ENCODE measurements around the gene COQ10A. TPM values are rescaled to one million over a fixed set of nuclear protein-coding genes. Genes with fewer than 3 reads are reported as not detected.

The COQ10A gene
- polyA plus RNA-seq, 1 donor (not counting 4 experiments of a cell fraction or from before 2014, with no cell fraction given), result 11.6 TPM

DNA sequence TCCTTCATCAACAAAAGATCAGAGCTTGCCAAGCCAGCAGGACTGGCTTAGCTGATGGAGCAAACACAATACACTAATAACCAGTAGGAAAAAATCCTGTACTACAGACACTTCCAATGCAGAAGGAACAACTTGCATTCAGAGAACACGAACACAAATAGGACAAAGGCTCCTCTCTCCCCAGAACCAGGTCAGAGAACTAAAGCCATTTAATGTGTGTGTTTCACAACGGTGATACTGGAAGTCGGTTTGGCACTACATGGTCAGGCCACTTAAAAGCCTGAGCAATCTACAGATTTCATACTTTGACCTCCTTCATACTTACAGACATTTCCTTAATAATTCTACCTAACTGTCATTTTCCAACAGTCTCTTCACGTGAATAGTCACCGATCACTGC lies 27.1 kb downstream of the COQ10A start:
- H3K4me3 ChIP-seq (ENCODE audit: control insufficient read depth in 2 of 3, extremely low read depth in 1 of 3, insufficient read depth in 2 of 3, low read depth in 1 of 3, low read length in 3 of 3), result no peak overlapping the region
- H3K4me2 ChIP-seq (ENCODE audit: control insufficient read depth, extremely low read depth, insufficient read depth, low read depth, low read length), result no peak overlapping the region
- H3K9me1 ChIP-seq (ENCODE audit: control insufficient read depth, extremely low read depth, insufficient read depth, low read length), result no peaks in the 10 kb centered on the region
- H3K9ac ChIP-seq (ENCODE audit: control insufficient read depth, extremely low read depth, insufficient read depth, low read length), result no peak overlapping the region
- dilution Hi-C loops (cut with MboI; ENCODE audit: extremely low pct_ligation_motif_present, low sequenced_read_pairs), result no loop called here
- FAIRE-seq (no peak), DNase-seq (ENCODE audit: low read depth, low spot score) (no peak)
- no peak overlapping the region for H2AFZ ChIP-seq (ENCODE audit: control insufficient read depth, low read length)
- peaks cover 4% of the 10 kb centered on the region for H4K20me1 ChIP-seq (ENCODE audit: control insufficient read depth, extremely low read depth, insufficient read depth, low read length)
- H3K9me3 ChIP-seq (ENCODE audit: control insufficient read depth, low read depth, low read length), result no peaks in the 10 kb centered on the region
- TF ChIP-seq EZH2 (IDR thresholded peaks at IDR 0.05; ENCODE audit: low read length), result no peak
- TF ChIP-seq, protein P1, sequence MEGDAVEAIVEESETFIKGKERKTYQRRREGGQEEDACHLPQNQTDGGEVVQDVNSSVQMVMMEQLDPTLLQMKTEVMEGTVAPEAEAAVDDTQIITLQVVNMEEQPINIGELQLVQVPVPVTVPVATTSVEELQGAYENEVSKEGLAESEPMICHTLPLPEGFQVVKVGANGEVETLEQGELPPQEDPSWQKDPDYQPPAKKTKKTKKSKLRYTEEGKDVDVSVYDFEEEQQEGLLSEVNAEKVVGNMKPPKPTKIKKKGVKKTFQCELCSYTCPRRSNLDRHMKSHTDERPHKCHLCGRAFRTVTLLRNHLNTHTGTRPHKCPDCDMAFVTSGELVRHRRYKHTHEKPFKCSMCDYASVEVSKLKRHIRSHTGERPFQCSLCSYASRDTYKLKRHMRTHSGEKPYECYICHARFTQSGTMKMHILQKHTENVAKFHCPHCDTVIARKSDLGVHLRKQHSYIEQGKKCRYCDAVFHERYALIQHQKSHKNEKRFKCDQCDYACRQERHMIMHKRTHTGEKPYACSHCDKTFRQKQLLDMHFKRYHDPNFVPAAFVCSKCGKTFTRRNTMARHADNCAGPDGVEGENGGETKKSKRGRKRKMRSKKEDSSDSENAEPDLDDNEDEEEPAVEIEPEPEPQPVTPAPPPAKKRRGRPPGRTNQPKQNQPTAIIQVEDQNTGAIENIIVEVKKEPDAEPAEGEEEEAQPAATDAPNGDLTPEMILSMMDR (optimal IDR thresholded peaks at IDR 0.05 in 1 of 3, IDR thresholded peaks at IDR 0.05 in 1 of 3, conservative IDR thresholded peaks at IDR 0.05 in 1 of 3; ENCODE audit: extremely low read depth in 1 of 3, insufficient read depth in 2 of 3, low read length in 3 of 3), result no peak
- peaks cover 25% of the 10 kb centered on the region for H3K4me1 ChIP-seq (ENCODE audit: control insufficient read depth, extremely low read depth, insufficient read depth, low read length)
- H3K36me3 ChIP-seq (ENCODE audit: control insufficient read depth in 2 of 2, extremely low read depth in 1 of 2, insufficient read depth in 2 of 2, low read length in 2 of 2), result peaks cover 9% of the 10 kb centered on the region in 2 experiments
- H3K79me2 ChIP-seq (ENCODE audit: control insufficient read depth, insufficient read depth, low read length), result peaks cover 74% of the 10 kb centered on the region
- H3K27me3 ChIP-seq (ENCODE audit: control insufficient read depth, extremely low read depth, insufficient read depth, low read length), result no peaks in the 10 kb centered on the region
- no peak overlapping the region for H3K27ac ChIP-seq (ENCODE audit: control insufficient read depth, insufficient read depth, low read length)

DNA sequence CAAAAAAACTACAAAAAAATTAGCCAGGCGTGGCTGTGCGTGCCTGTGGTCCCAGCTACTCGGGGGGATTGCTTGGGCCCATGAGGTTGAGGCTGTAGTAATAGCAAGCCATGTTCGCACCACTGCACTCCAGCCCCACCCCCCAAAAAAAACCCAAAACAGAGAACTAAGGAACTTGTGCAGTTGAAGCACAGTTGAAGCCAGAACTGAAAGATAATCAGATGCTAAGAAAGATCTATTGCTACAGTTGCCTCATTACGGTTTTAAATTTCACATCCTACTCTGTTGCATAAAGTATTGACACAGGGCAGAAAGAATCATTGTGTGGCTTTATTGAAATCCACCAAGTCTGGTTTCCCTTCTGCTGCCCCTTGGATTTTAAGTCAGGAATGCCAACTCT lies 29.6 kb downstream of the COQ10A start:
- TF ChIP-seq EZH2 (IDR thresholded peaks at IDR 0.05; ENCODE audit: low read length), result no peak
- TF ChIP-seq, protein P1 (optimal IDR thresholded peaks at IDR 0.05 in 1 of 3, IDR thresholded peaks at IDR 0.05 in 1 of 3, conservative IDR thresholded peaks at IDR 0.05 in 1 of 3; ENCODE audit: extremely low read depth in 1 of 3, insufficient read depth in 2 of 3, low read length in 3 of 3), result no peak
- H3K4me1 ChIP-seq (ENCODE audit: control insufficient read depth, extremely low read depth, insufficient read depth, low read length), result peaks cover 32% of the 10 kb centered on the region
- dilution Hi-C loops (cut with MboI; ENCODE audit: extremely low pct_ligation_motif_present, low sequenced_read_pairs), result no loop called here
- no peak overlapping the region for H2AFZ ChIP-seq (ENCODE audit: control insufficient read depth, low read length)
- no peaks in the 10 kb centered on the region for H3K9me3 ChIP-seq (ENCODE audit: control insufficient read depth, low read depth, low read length)
- peaks cover 4% of the 10 kb centered on the region for H4K20me1 ChIP-seq (ENCODE audit: control insufficient read depth, extremely low read depth, insufficient read depth, low read length)
- no peaks in the 10 kb centered on the region for H3K27me3 ChIP-seq (ENCODE audit: control insufficient read depth, extremely low read depth, insufficient read depth, low read length)
- peaks cover 67% of the 10 kb centered on the region for H3K79me2 ChIP-seq (ENCODE audit: control insufficient read depth, insufficient read depth, low read length)
- H3K9ac ChIP-seq (ENCODE audit: control insufficient read depth, extremely low read depth, insufficient read depth, low read length), result no peak overlapping the region
- H3K4me2 ChIP-seq (ENCODE audit: control insufficient read depth, extremely low read depth, insufficient read depth, low read depth, low read length), result no peak overlapping the region
- H3K36me3 ChIP-seq (ENCODE audit: control insufficient read depth in 2 of 2, extremely low read depth in 1 of 2, insufficient read depth in 2 of 2, low read length in 2 of 2), result peaks cover 6 to 9% of the 10 kb centered on the region in 2 experiments
- no peaks in the 10 kb centered on the region for H3K9me1 ChIP-seq (ENCODE audit: control insufficient read depth, extremely low read depth, insufficient read depth, low read length)
- DNase-seq (ENCODE audit: low read depth, low spot score), result no peak
- no peak for FAIRE-seq
- H3K27ac ChIP-seq (ENCODE audit: control insufficient read depth, insufficient read depth, low read length), result no peak overlapping the region
- no peak overlapping the region for H3K4me3 ChIP-seq (ENCODE audit: control insufficient read depth in 2 of 3, extremely low read depth in 1 of 3, insufficient read depth in 2 of 3, low read depth in 1 of 3, low read length in 3 of 3)
